Left cardiac atrium (tissue), 4 donors: Measurements from ENCODE around the gene A2M. TPM values are rescaled to one million over a fixed set of nuclear protein-coding genes. Genes with fewer than 3 reads are reported as not detected.
A peak's percentile ranks its signal among the peaks of the same experiment; 100 is the strongest.

Experiments
- ATAC-seq, 2 donors: fragments of 200-7000 bp; cut with Tn5 transposase; one replicate each; pipeline ENCODE4 v1.9.1; 2020; ENCODE audit warnings: mild to moderate bottlenecking in 2 of 2, moderate library complexity in 2 of 2
- DNase-seq: peaks from one replicate; pipeline ENCODE4 v3.0.0-alpha.2; 2020
- intact Hi-C, 2 donors: fragments of 100-400 bp; cut with DNase I; formaldehyde crosslinking; loops; one replicate each; pipeline versions ENCODE4 v1.14.1 to v1.15.1; 2022 to 2023
- total RNA-seq, 2 donors: library from RNA; stranded (reverse); fragmentation: NEBNext Ultra II Directional; extraction: Animal tissue kit (Norgen Biotek cat#: 25700); gene quantifications; one replicate each; pipeline ENCODE4 v1.2.1, GENCODE V29; 2021
- donor health status: DM: no; HTN: yes; CAD: no.
- donor health status: DM: no; HTN: yes; CAD: no; lungs with severe emphysema.
- donor health status: DM: yes; HTN: yes; CAD: no.
- donor health status: Dilated cardiomyopathy.

The A2M gene
- total RNA-seq, 2 donors from 2014 or later = 634 to 687 TPM

GRCh38 chr12:9124383-9125031 lies 8.8 kb upstream of the A2M start:
- no peak for DNase-seq
- peak; percentile 16 to 25 for ATAC-seq
- intact Hi-C loops = no loop called here

GRCh38 chr12:9123781-9124382 lies 8.2 kb upstream of the A2M start:
- intact Hi-C loops = no loop called here
- no peak for DNase-seq
- ATAC-seq = peak in 1 of 2 donors; percentile 27

- no peak for DNase-seq
- no peak for ATAC-seq
- intact Hi-C loops = no loop called here
These were observed 6.4 kb upstream of the A2M start for GRCh38 chr12:9122091-9122609.

- intact Hi-C loops = no loop called here
- no peak for ATAC-seq
- no peak for DNase-seq
These were observed 4.9 kb upstream of the A2M start for GRCh38 chr12:9120487-9121184.

GRCh38 chr12:9118158-9118557 lies 2.4 kb upstream of the A2M start:
- ATAC-seq (peak; percentile 40 to 81), DNase-seq (no peak)
- intact Hi-C loops = loop anchor here (5.0 kb wide), 1 partner anchor 164 kb away; no protein-coding TSS in a partner anchor

GRCh38 chr12:9114946-9115345 lies 773 bp downstream of the A2M start:
- intact Hi-C loops = loop anchor here (5.0 kb wide), 2 partner anchors 38 to 167 kb away; no protein-coding TSS in a partner anchor
- DNase-seq (no peak), ATAC-seq (no peak)

GRCh38 chr12:9113987-9114309 lies 1.8 kb downstream of the A2M start:
- ATAC-seq = no peak
- intact Hi-C loops = loop anchor here in 1 of 2 donors (5.0 kb wide), 1 partner anchor 37 kb away; no protein-coding TSS in a partner anchor
- no peak for DNase-seq

- no peak for DNase-seq
- no peak for ATAC-seq
- intact Hi-C loops = loop anchor here in 1 of 2 donors (5.0 kb wide), 1 partner anchor 36 kb away; no protein-coding TSS in a partner anchor
These were observed 2.3 kb downstream of the A2M start for GRCh38 chr12:9113296-9113986.

GRCh38 chr12:9112076-9112853 lies 3.5 kb downstream of the A2M start:
- intact Hi-C loops = loop anchor here in 1 of 2 donors (5.0 kb wide), 1 partner anchor 35 kb away; no protein-coding TSS in a partner anchor
- DNase-seq = no peak

GRCh38 chr12:9111525-9111924 lies 4.2 kb downstream of the A2M start:
- ATAC-seq (no peak), DNase-seq (no peak)
- intact Hi-C loops = loop anchor here in 1 of 2 donors (5.0 kb wide), 1 partner anchor 34 kb away; no protein-coding TSS in a partner anchor

More at GRCh38 chr12:9112076-9112853, 3.5 kb downstream of the A2M start:
- no peak for ATAC-seq

GRCh38 chr12:9109737-9110491 lies 5.8 kb downstream of the A2M start:
- no peak for DNase-seq
- ATAC-seq = no peak
- intact Hi-C loops = loop anchor here in 1 of 2 donors (5.0 kb wide), 1 partner anchor 33 kb away; no protein-coding TSS in a partner anchor

GRCh38 chr12:9109213-9109522 lies 6.6 kb downstream of the A2M start:
- intact Hi-C loops = no loop called here
- DNase-seq (no peak), ATAC-seq (no peak)

- ATAC-seq (no peak), DNase-seq (no peak)
- intact Hi-C loops = no loop called here
These were observed 7.1 kb downstream of the A2M start for GRCh38 chr12:9108504-9109212.

GRCh38 chr12:9107542-9107873 lies 8.2 kb downstream of the A2M start:
- no peak for ATAC-seq
- DNase-seq = no peak
- intact Hi-C loops = no loop called here

GRCh38 chr12:9106610-9107541 lies 8.8 kb downstream of the A2M start:
- intact Hi-C loops = no loop called here
- no peak for ATAC-seq
- DNase-seq = no peak

- no peak for DNase-seq
- intact Hi-C loops = no loop called here
- no peak for ATAC-seq
These were observed 9.7 kb downstream of the A2M start for GRCh38 chr12:9106067-9106466.
